Measurements from ENCODE around the gene CDCP1.

CDCP1 gene

GRCh38 chr3:45134758-45135521 is 11.2 kb downstream of the CDCP1 start:
- DNase-seq: no peak

- no peak for DNase-seq
Observed at GRCh38 chr3:45132568-45133211, 13.5 kb downstream of the CDCP1 start.

- DNase-seq: no peak
Observed at GRCh38 chr3:45131201-45131600, 15.0 kb downstream of the CDCP1 start.

- no peak for DNase-seq
Observed at GRCh38 chr3:45130476-45130875, 15.7 kb downstream of the CDCP1 start.

- no peak for DNase-seq
Observed at GRCh38 chr3:45128950-45129349, 17.2 kb downstream of the CDCP1 start.

- no peak for DNase-seq
Observed at GRCh38 chr3:45127130-45127822, 18.9 kb downstream of the CDCP1 start.

- DNase-seq: no peak
Observed at GRCh38 chr3:45126730-45127129, 19.4 kb downstream of the CDCP1 start.

- DNase-seq: no peak
Observed at GRCh38 chr3:45125550-45126026, 20.6 kb downstream of the CDCP1 start.

- no peak for DNase-seq
Observed at GRCh38 chr3:45124956-45125355, 21.2 kb downstream of the CDCP1 start.

GRCh38 chr3:45124352-45124751 is 21.8 kb downstream of the CDCP1 start:
- DNase-seq: no peak

GRCh38 chr3:45123581-45124269 is 22.5 kb downstream of the CDCP1 start:
- DNase-seq: no peak

GRCh38 chr3:45123030-45123429 is 23.1 kb downstream of the CDCP1 start:
- peak; percentile 28 for DNase-seq

GRCh38 chr3:45120359-45121158 is 25.6 kb downstream of the CDCP1 start:
- no peak for DNase-seq

- DNase-seq: no peak
Observed at GRCh38 chr3:45119824-45120358, 26.3 kb downstream of the CDCP1 start.

GRCh38 chr3:45119376-45119775 is 26.8 kb downstream of the CDCP1 start:
- no peak for DNase-seq

- DNase-seq: no peak
Observed at GRCh38 chr3:45118615-45119071, 27.5 kb downstream of the CDCP1 start.

- DNase-seq: no peak
Observed at GRCh38 chr3:45116350-45116749, 29.8 kb downstream of the CDCP1 start.

- no peak for DNase-seq
Observed at GRCh38 chr3:45113625-45114050, 32.5 kb downstream of the CDCP1 start.

- no peak for DNase-seq
Observed at GRCh38 chr3:45112939-45113338, 33.2 kb downstream of the CDCP1 start.

- no peak for DNase-seq
Observed at GRCh38 chr3:45110509-45110833, 35.7 kb downstream of the CDCP1 start.

- DNase-seq: peak; percentile 71
Observed at GRCh38 chr3:45109771-45110508, 36.2 kb downstream of the CDCP1 start.

All from activated CD4-positive, alpha-beta T cell treated with anti-CD3 and anti-CD28 coated beads, Interleukin-2, Interleukin-6, amounts not matched to agents 100 ng/mL and 50 ng/mL, durations not matched to agents 16 hours and 8 hours (primary cell).